ENCODE results near the gene TGM1.
"Not testable (repeated sequence)": the region's sequence is repeated elsewhere in the genome, so short reads cannot be mapped to it uniquely, and the experiment has no call there.

Gene TGM1

DNA sequence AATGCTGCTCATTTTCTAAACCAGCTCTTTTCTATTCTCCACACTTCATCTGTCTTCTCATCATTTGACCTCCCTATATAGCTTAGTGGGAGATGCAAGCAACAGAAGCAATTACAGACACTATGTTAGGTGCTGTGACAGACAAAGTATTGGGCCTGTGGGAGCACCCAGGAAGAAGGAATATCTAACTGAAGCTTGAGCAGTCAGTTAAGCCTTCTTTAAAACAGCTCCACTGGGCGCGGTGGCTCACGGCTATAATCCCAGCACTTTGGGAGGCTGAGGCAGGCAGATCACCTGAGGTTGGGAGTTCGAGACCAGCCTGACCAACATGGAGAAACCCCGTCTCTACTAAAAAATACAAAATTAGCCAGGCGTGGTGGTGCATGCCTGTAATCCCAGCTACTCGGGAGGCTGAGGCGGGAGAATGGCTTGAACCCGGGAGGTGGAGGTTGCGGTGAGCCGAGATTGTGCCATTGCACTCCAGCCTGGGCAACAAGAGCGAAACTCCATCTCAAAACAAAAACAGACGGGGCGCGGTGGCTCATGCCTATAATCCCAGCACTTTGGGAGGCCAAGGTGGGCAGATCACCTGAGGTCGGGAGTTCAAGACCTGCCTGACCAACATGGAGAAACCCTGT is 59.6 kb downstream of the TGM1 start:
- FAIRE-seq: not testable (repeated sequence)

DNA sequence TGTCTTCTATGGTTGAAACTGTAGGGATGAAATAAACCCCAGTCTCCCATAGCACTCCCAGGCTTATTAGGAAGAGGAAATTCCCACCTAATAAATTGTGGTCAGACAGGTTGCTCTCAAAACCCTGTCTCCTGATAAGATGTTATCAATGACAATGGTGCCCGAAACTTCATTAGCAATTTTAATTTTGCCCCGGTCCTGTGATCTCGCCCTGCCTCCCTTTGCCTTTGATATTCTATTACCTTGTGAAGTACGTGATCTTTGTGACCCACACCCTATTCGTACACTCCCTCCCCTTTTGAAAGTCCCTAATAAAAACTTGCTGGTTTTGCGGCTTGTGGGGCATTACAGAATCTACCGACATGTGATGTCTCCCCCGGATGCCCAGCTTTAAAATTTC is 60.4 kb downstream of the TGM1 start:
- not testable (repeated sequence) for FAIRE-seq
